HEK293 (cell line): ENCODE measurements around the gene WWTR1.

ENCODE experiments used
- CTCF ChIA-PET: fragments of 350-600 bp; formaldehyde crosslinking; extraction: SDS; loops from one replicate; lab custom pipeline; 2021; ENCODE audit warnings: antibody characterized with exemption; lab: Yijun Ruan, JAX
- POLR2A ChIA-PET: fragments of 300-600 bp; formaldehyde crosslinking; extraction: SDS; loops from one replicate; lab custom pipeline; 2020; ENCODE audit warnings: antibody characterized with exemption, inconsistent platforms; lab: Yijun Ruan, JAX
- H3K27ac ChIP-seq: fragments of 200-500 bp; sonication (Bioruptor generic); 2 replicates; pipeline ENCODE4 v1.5.1; 2014; ENCODE audit warnings: low read depth, low read length, control low read depth, inconsistent platforms; ENCODE audit errors: extremely low read depth
- H3K36me3 ChIP-seq, 2 experiments: fragments of 200-500 bp in 1 of 2; sonication (Bioruptor generic) in 1 of 2; 1 replicate in 1 of 2; 2 replicates in 1 of 2; pipeline ENCODE4 v1.5.1; 2014 to 2017; ENCODE audit warnings: inconsistent platforms in 2 of 2, low read length in 2 of 2; ENCODE audit not compliant: control insufficient read depth in 2 of 2, insufficient read depth in 1 of 2
- H3K4me1 ChIP-seq: fragments of 200-500 bp; sonication (Bioruptor generic); 2 replicates; pipeline ENCODE4 v1.5.1; 2014; ENCODE audit warnings: mild to moderate bottlenecking, low read length, inconsistent platforms; ENCODE audit not compliant: control insufficient read depth, insufficient read depth
- H3K4me3 ChIP-seq: 2 replicates; pipeline ENCODE4 v1.5.1; 2011; ENCODE audit warnings: low read depth, mild to moderate bottlenecking, control low read depth, low read length, moderate library complexity
- H3K9me3 ChIP-seq: fragments of 200-500 bp; sonication (Bioruptor generic); 2 replicates; pipeline ENCODE4 v1.5.1; 2014; ENCODE audit warnings: low read depth, low read length, inconsistent platforms; ENCODE audit not compliant: control insufficient read depth, insufficient read depth
- EGR2 ChIP-seq: fragments of 450-650 bp; formaldehyde crosslinking; IDR thresholded peaks from 2 replicates; pipeline ENCODE4 v1.5.1; 2016; ENCODE audit warnings: low read depth, missing biosample characterization, missing genetic modification characterization
- RBAK ChIP-seq: fragments of 450-650 bp; formaldehyde crosslinking; IDR thresholded peaks from 2 replicates; pipeline ENCODE4 v1.5.1; 2016; ENCODE audit warnings: missing biosample characterization, missing genetic modification characterization
- REST ChIP-seq: fragments of 450-650 bp; formaldehyde crosslinking; IDR thresholded peaks from 2 replicates; pipeline ENCODE4 v1.5.1; 2016; ENCODE audit warnings: missing biosample characterization, missing genetic modification characterization
- TCF7L2 ChIP-seq: IDR thresholded peaks from 2 replicates; pipeline ENCODE4 v1.6.1; 2011; ENCODE audit warnings: low read depth, mild to moderate bottlenecking, inconsistent platforms, low read length, moderate library complexity, borderline replicate concordance
- YY2 ChIP-seq: fragments of 450-650 bp; formaldehyde crosslinking; IDR thresholded peaks from 2 replicates; pipeline ENCODE4 v1.5.1; 2016; ENCODE audit warnings: missing biosample characterization, missing genetic modification characterization
- ZBTB11 ChIP-seq: fragments of 450-650 bp; formaldehyde crosslinking; conservative IDR thresholded peaks from 2 replicates; pipeline ENCODE4 v1.5.1; 2016; ENCODE audit warnings: low read depth, missing biosample characterization, missing genetic modification characterization
- ZFHX2 ChIP-seq: fragments of 450-650 bp; formaldehyde crosslinking; conservative IDR thresholded peaks from 2 replicates; pipeline ENCODE4 v1.5.1; 2016; ENCODE audit warnings: missing biosample characterization, missing genetic modification characterization
- ZNF112 ChIP-seq: fragments of 450-650 bp; formaldehyde crosslinking; IDR thresholded peaks from 2 replicates; pipeline ENCODE4 v1.5.0; 2017; ENCODE audit warnings: missing biosample characterization, missing genetic modification characterization
- ZNF114 ChIP-seq: fragments of 450-650 bp; formaldehyde crosslinking; IDR thresholded peaks from 2 replicates; pipeline ENCODE4 v1.5.0; 2017; ENCODE audit warnings: missing biosample characterization, missing genetic modification characterization
- ZNF133 ChIP-seq: fragments of 450-650 bp; formaldehyde crosslinking; IDR thresholded peaks from 2 replicates; pipeline ENCODE4 v1.5.1; 2016; ENCODE audit warnings: missing biosample characterization, missing genetic modification characterization
- ZNF157 ChIP-seq: fragments of 450-650 bp; formaldehyde crosslinking; IDR thresholded peaks from 2 replicates; pipeline ENCODE4 v1.5.1; 2016; ENCODE audit warnings: missing biosample characterization, missing genetic modification characterization
- ZNF16 ChIP-seq: fragments of 450-650 bp; formaldehyde crosslinking; IDR thresholded peaks from 2 replicates; pipeline ENCODE4 v1.5.1; 2016; ENCODE audit warnings: low read depth, missing biosample characterization, missing genetic modification characterization
- ZNF19 ChIP-seq: fragments of 450-650 bp; formaldehyde crosslinking; IDR thresholded peaks from 2 replicates; pipeline ENCODE4; 2016; ENCODE audit warnings: missing biosample characterization, missing genetic modification characterization, low read depth
- ZNF211 ChIP-seq: fragments of 450-650 bp; formaldehyde crosslinking; IDR thresholded peaks from 2 replicates; pipeline ENCODE4 v1.5.1; 2016; ENCODE audit warnings: low read depth, missing biosample characterization, missing genetic modification characterization
- ZNF350 ChIP-seq: fragments of 450-650 bp; formaldehyde crosslinking; IDR thresholded peaks from 2 replicates; pipeline ENCODE4 v1.5.0; 2017; ENCODE audit warnings: missing biosample characterization, mild to moderate bottlenecking, missing genetic modification characterization
- ZNF426 ChIP-seq: fragments of 450-650 bp; formaldehyde crosslinking; IDR thresholded peaks from 2 replicates; pipeline ENCODE4 v1.5.1; 2017; ENCODE audit warnings: missing biosample characterization, missing genetic modification characterization, mild to moderate bottlenecking, inconsistent platforms, moderate library complexity
- ZNF433 ChIP-seq: fragments of 450-650 bp; formaldehyde crosslinking; IDR thresholded peaks from 2 replicates; pipeline ENCODE4 v1.5.1; 2016; ENCODE audit warnings: missing biosample characterization, missing genetic modification characterization, low read depth
- ZNF660 ChIP-seq: fragments of 450-650 bp; IDR thresholded peaks from 2 replicates; pipeline ENCODE4 v1.5.1; 2018; ENCODE audit warnings: missing biosample characterization, mild to moderate bottlenecking, missing genetic modification characterization
- ZNF670 ChIP-seq: fragments of 450-650 bp; formaldehyde crosslinking; IDR thresholded peaks from 2 replicates; pipeline ENCODE4 v1.5.1; 2016; ENCODE audit warnings: missing biosample characterization, missing genetic modification characterization, low read depth
- TF ChIP-seq, protein P1 (sequence below): fragments of 450-650 bp; formaldehyde crosslinking; IDR thresholded peaks from 2 replicates; pipeline ENCODE4 v1.5.1; 2016; ENCODE audit warnings: missing biosample characterization, missing genetic modification characterization
- TF ChIP-seq, protein P2 (sequence below): fragments of 450-650 bp; formaldehyde crosslinking; IDR thresholded peaks from 2 replicates; pipeline ENCODE4 v1.5.1; 2016; ENCODE audit warnings: missing biosample characterization, missing genetic modification characterization, borderline replicate concordance

The WWTR1 gene

DNA sequence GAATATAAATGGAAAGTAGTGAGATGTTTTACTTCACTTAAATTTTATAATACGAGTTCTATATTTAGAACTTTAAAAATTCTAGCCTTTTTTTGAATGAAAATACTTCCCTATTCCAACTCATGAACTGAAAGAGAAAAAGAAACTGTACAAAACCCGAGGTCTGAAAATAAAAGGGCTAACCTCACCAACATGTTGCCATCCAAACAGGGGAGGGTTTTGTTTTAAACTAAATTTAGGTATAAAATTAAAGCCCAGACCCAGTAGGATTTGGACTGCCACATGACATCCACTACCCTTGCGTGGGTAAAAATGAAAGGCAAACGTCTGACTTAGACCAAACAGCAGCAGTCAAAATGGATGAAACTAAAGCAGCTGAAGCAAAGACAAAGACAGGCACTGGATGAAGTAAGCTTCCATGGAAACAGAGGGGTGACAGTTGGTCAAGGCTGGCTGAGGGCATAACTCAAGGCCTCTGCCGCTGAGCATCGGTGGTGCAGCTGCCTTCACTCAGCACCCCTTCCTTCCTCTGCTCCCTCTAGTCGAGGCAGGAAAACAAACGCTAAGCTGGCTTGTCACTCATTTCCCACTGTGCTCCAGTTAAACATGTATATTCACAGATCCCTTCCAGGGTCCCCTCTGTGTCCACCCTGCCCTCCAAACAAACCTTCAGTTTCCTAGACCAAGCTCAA is 125.2 kb downstream of the WWTR1 start:
- H3K36me3 ChIP-seq: no peaks in the 10 kb centered on the region
- TF ChIP-seq RBAK (tag by site-specific recombination): no peak
- TF ChIP-seq ZNF133 (tag by site-specific recombination): no peak
- no peak for TF ChIP-seq ZNF19 (tag by site-specific recombination)
- TF ChIP-seq ZNF660 (tag by site-specific recombination): no peak
- TF ChIP-seq ZNF112 (tag by site-specific recombination): no peak
- no peak for TF ChIP-seq YY2
- TF ChIP-seq ZNF350 (tag by site-specific recombination): no peak
- no peak for TF ChIP-seq ZNF211 (tag by site-specific recombination)
- no peak for TF ChIP-seq ZNF670 (tag by site-specific recombination)
- no peak for TF ChIP-seq ZNF114 (tag by site-specific recombination)
- no peak for TF ChIP-seq EGR2
- no peaks in the 10 kb centered on the region for H3K9me3 ChIP-seq
- ChIA-PET POLR2A (no interaction called here), CTCF (interaction anchor here (0.7 to 3.0 kb wide), 2 partner anchors 15 to 185 kb away, joined by 4 to 9 read pairs; no protein-coding TSS in a partner anchor)
- H3K27ac ChIP-seq: no peak overlapping the region
- no peak overlapping the region for H3K4me3 ChIP-seq
- no peaks in the 10 kb centered on the region for H3K4me1 ChIP-seq

- POLR2A ChIA-PET: no interaction called here
- no peak overlapping the region for H3K4me3 ChIP-seq
- H3K36me3 ChIP-seq: peaks cover 0 to 12% of the 10 kb centered on the region in 2 experiments; a peak in 1 of 3 replicates
- no peaks in the 10 kb centered on the region for H3K9me3 ChIP-seq
- CTCF ChIA-PET: interaction anchor here (1.5 kb wide), 1 partner anchor 188 kb away, joined by 6 read pairs; no protein-coding TSS in a partner anchor
- no peaks in the 10 kb centered on the region for H3K4me1 ChIP-seq
- H3K27ac ChIP-seq: no peak overlapping the region
- TF ChIP-seq REST (no peak), ZNF426 (no peak), ZFHX2 (tag by site-specific recombination) (no peak), ZNF114 (tag by site-specific recombination) (no peak), ZBTB11 (tag by site-specific recombination) (no peak), ZNF433 (tag by site-specific recombination) (no peak), ZNF157 (no peak), TCF7L2 (no peak), ZNF16 (tag by site-specific recombination) (no peak)
- TF ChIP-seq, protein P1, sequence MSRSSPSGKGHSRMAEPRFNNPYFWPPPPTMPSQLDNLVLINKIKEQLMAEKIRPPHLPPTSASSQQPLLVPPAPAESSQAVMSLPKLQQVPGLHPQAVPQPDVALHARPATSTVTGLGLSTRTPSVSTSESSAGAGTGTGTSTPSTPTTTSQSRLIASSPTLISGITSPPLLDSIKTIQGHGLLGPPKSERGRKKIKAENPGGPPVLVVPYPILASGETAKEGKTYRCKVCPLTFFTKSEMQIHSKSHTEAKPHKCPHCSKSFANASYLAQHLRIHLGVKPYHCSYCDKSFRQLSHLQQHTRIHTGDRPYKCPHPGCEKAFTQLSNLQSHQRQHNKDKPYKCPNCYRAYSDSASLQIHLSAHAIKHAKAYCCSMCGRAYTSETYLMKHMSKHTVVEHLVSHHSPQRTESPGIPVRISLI (tag by site-specific recombination): no peak
- TF ChIP-seq, protein P2, sequence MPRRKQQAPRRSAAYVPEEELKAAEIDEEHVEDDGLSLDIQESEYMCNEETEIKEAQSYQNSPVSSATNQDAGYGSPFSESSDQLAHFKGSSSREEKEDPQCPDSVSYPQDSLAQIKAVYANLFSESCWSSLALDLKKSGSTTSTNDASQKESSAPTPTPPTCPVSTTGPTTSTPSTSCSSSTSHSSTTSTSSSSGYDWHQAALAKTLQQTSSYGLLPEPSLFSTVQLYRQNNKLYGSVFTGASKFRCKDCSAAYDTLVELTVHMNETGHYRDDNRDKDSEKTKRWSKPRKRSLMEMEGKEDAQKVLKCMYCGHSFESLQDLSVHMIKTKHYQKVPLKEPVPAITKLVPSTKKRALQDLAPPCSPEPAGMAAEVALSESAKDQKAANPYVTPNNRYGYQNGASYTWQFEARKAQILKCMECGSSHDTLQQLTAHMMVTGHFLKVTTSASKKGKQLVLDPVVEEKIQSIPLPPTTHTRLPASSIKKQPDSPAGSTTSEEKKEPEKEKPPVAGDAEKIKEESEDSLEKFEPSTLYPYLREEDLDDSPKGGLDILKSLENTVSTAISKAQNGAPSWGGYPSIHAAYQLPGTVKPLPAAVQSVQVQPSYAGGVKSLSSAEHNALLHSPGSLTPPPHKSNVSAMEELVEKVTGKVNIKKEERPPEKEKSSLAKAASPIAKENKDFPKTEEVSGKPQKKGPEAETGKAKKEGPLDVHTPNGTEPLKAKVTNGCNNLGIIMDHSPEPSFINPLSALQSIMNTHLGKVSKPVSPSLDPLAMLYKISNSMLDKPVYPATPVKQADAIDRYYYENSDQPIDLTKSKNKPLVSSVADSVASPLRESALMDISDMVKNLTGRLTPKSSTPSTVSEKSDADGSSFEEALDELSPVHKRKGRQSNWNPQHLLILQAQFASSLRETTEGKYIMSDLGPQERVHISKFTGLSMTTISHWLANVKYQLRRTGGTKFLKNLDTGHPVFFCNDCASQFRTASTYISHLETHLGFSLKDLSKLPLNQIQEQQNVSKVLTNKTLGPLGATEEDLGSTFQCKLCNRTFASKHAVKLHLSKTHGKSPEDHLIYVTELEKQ (tag by site-specific recombination): no peak
Observed at GRCh38 chr3:149529099-149529498, 128.7 kb downstream of the WWTR1 start.
